GM19463 (cell line): Measurements from ENCODE around the gene PARD6A.
A peak's percentile ranks its signal among the peaks of the same experiment; 100 is the strongest.

Source experiments
- ATAC-seq: cut with Tn5 transposase; IDR thresholded peaks from one replicate; pipeline ENCODE4 v1.9.1; 2021; ENCODE audit warnings: mild to moderate bottlenecking, moderate library complexity; ENCODE audit not compliant: unreplicated experiment

PARD6A gene

DNA sequence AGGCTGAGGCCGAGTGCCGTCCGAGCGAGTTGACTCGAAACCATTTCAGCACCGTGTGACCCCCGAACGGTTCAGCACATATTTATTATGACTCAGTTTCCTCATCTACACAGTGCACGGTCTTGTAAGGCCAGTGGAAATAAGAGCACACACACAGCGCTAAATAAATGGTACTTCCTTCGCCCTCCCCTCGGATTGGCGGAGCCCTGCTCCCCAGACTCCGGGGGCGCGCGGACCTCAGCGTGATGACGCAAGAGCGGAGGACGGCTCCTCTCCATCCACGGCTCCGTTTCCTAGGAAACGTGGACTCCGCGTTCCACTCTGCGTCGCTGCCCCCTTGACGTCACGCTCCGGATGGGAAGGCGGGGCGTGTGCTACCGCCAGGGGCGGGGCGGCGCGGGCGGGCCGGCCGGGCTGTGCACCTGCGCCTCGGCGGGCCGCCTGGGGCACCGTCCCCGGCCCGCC, at the start of gene PARD6A:
PARD6A (plus strand) TSS at position 397 of the 465 bp plus-strand sequence. CDS start 79 bp downstream, outside the sequence.
- peak; percentile 82 for ATAC-seq

DNA sequence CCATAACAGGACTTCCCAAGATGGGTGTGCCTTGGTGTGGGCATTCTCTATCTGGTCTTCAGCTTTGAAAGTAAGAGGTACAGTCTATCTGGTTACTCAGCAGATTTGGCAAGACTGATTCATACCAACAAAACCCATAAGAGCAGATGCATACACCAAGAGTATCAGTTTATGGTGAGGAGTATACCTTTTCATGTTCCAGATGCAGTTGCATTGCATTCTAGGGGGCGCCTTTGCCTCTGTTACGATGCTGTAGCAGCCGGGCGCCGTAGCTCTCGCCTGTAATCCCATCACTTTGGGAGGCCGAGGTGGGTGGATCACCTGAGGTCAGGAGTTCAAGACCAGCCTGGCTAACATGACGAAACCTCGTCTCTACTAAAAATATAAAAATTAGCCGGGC, 47.0 kb upstream of the PARD6A start:
- no peak for ATAC-seq

DNA sequence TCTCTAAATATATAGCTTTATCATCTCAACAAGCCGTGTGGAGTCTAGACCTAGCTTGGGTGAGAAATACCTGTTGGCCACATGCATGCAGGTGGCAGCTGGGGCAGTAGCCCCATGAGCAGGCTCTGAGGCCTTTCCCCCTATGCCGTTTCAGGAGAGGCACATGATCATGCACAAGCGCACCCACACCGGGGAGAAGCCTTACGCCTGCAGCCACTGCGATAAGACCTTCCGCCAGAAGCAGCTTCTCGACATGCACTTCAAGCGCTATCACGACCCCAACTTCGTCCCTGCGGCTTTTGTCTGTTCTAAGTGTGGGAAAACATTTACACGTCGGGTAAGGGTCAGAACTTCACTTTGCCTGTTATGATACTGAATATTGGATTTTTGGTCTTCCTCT, 32.5 kb upstream of the PARD6A start:
- ATAC-seq = no peak

GRCh38 chr16:67632415-67633172, 28.2 kb upstream of the PARD6A start:
- no peak for ATAC-seq

DNA sequence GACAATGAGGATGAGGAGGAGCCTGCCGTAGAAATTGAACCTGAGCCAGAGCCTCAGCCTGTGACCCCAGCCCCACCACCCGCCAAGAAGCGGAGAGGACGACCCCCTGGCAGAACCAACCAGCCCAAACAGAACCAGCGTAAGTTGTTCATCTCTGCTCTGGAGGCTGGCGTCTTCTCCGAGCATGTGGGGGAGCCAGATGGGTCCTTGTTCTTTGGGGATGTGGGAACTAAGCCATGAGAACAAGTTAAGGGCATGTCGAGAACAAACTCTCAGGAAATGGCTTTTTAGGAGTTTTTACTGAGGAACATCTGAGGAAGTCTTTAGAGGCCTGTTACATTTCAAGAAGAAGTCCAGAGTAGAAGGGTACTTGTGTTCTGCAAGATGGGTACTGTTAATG, 24.0 kb upstream of the PARD6A start:
- no peak for ATAC-seq

- ATAC-seq = no peak
Measured at GRCh38 chr16:67637625-67638024, 23.1 kb upstream of the PARD6A start.

GRCh38 chr16:67641779-67642708, 18.7 kb upstream of the PARD6A start:
- ATAC-seq = no peak

- no peak for ATAC-seq
Measured at GRCh38 chr16:67644038-67644437, 16.7 kb upstream of the PARD6A start.

DNA sequence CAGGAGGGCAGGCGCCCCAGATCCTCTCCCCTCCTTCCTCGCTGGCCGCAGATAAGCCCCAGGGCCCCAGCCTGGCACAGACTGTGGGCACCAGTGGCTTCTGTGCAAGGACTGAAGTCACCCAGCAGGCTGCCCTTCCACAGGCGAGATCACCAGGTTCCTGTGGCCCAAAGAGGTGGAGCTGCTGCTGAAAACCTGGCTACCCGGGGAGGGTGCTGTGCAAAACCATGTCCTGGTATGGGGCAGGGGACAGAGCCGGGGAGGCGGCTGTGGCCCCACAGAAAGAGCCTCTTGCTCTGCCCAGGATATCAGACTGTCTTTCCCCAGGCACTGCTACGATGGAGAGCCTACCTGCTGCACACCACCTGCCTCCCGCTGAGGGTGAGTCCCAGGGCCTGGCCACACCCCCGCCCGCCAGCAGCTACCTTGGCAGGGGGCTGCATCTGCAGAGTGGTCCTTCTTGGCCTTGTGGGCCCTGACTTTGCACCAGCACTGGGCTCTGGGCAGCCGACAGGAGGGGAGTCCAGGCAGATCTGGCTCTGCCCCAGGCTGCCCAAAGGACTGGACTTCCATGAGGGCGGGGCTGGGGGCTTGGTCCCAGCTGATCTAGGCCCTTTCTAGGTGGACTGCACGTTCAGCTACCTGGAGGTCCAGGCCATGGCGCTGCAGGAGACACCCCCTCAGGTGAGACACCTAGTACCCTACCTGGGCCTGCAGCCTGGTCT, 15.2 kb upstream of the PARD6A start:
- ATAC-seq = no peak

DNA sequence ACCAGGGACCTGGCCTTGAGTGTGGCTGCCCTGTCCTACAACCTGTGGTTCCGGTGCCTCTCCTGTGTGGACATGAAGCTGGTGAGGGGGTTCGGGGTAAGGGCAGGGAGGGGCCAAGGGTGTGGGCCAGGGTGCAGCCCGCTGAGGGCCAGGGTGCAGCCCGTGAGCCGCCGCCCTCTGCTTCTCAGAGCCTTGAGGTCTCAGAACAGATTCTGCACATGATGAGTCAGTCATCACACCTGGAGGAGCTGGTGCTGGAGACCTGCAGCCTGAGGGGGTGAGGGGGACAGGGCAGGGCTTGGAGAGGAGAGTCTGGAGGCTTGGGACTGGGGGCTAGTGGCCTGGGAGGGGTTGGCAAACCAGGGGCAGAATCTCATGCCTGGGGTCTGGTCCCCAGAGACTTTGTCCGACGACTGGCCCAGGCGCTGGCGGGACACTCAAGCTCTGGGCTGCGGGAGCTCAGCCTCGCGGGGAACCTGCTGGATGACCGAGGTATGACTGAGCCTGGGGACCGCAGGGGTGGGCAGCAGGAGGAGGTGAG, 13.6 kb upstream of the PARD6A start:
- no peak for ATAC-seq

GRCh38 chr16:67647681-67648080, 13.1 kb upstream of the PARD6A start:
- ATAC-seq = no peak

DNA sequence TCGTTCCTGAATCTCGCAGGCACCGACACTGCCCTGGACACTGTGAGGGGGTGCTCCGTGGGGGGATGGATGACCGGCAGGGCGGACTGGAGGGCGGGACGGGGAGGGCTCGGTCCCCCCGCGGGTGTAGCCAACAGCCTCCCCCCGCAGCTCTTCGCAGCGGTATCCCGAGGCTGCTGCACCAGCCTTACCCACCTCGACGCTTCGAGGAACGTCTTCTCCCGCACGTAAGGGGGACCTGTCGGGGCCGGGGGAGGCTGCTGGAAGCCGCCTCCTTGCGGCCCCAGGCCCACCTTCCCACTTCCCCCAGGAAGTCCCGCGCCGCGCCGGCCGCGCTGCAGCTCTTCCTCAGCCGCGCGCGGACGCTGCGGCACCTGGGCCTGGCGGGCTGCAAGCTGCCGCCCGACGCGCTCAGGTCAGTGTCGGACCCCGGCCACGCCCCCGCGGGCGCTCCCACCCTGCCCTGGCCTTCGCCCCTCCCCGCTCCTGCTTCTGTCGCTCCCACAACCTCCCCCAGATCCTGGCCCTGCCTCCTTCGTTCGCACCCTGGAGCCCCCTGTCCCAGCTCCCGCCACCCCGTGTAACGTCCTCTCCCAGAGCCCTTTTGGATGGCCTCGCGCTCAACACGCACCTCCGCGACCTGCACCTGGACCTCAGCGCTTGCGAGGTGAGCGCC, 12.5 kb upstream of the PARD6A start:
- ATAC-seq = no peak

GRCh38 chr16:67648764-67649407, 11.9 kb upstream of the PARD6A start:
- ATAC-seq = no peak

DNA sequence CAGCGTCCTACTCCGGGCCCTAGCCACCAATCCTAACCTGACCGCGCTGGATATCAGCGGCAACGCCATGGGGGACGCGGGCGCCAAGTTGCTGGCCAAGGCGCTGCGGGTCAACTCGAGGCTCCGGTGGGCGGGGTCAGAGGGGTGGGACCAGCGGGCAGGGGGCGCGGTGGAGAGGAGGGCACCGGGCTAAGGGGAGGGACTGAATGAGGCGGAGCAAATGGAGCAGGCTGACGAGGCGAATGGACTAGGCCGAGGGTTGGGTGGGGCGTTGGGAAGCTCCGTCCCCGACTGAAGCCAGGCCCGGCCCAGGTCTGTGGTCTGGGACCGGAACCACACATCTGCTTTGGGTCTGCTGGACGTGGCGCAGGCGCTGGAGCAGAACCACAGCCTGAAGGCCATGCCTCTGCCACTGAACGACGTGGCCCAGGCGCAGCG, 11.2 kb upstream of the PARD6A start:
- no peak for ATAC-seq

DNA sequence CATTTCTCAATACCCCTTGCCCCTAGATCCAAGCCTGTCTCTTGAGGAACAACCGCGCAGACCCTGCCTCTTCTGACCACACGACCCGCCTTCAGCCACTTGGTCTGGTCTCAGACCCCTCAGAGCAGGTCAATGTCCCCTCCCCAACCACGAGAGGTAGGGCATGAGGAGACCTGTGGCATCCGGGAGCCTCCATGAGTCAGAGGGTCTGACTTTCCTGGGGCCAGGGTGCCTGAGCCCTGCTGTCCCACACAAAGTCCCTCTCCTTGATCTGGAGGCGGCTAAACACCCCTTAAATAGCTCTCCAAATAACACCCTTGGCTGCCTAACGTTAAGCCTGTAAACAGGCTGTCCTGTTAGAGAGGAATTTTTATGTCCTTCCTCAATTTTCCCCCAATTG, 10.7 kb upstream of the PARD6A start:
- no peak for ATAC-seq

GRCh38 chr16:67651039-67651438, 9.7 kb upstream of the PARD6A start:
- no peak for ATAC-seq

DNA sequence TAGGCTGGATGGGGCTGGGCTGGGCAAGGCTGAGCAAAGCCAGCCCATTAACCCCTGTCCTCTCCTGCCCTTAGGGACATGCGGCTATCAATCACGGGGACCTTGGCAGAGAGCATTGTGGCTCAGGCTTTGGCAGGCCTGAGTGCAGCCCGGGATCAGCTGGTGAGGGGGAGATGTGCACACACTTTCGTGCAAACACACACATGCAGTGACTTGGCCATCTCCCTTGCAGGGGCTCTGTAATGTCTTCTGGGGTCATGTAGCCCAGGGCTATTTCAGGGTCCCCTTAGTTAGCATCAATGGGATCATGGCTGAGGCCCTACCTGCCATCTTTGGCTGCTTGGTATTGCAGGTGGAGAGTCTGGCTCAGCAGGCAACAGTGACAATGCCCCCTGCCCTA, 8.9 kb upstream of the PARD6A start:
- no peak for ATAC-seq

GRCh38 chr16:67652578-67653127, 8.1 kb upstream of the PARD6A start:
- ATAC-seq = no peak

- no peak for ATAC-seq
Measured at GRCh38 chr16:67653128-67653788, 7.5 kb upstream of the PARD6A start.
